Cortex of kidney (tissue), 1 donor: ENCODE results near the gene TXNL4B.

Experiments
- DNase-seq: peaks from one replicate; lab custom pipeline; 2025; lab: John Stamatoyannopoulos, UW

TXNL4B gene

GRCh38 chr16:72093448-72094265 lies at the start of gene TXNL4B, which contains the start of gene DHX38:
Gene TXNL4B (minus strand): TSS chr16:72093620. CDS start chr16:72090749, 2,871 bp downstream.
Gene DHX38 (plus strand): TSS chr16:72093847. CDS start chr16:72096158, 2,311 bp downstream.
- no peak for DNase-seq

GRCh38 chr16:72142476-72142875 lies 49.1 kb upstream of the TXNL4B start:
- DNase-seq = no peak

GRCh38 chr16:72139908-72140307 lies 46.5 kb upstream of the TXNL4B start:
- no peak for DNase-seq

- no peak for DNase-seq
Observed at GRCh38 chr16:72138064-72138572, 44.7 kb upstream of the TXNL4B start.

GRCh38 chr16:72137380-72138063 lies 44.1 kb upstream of the TXNL4B start:
- DNase-seq = no peak

- no peak for DNase-seq
Observed at GRCh38 chr16:72134507-72134906, 41.1 kb upstream of the TXNL4B start.

- DNase-seq = no peak
Observed at GRCh38 chr16:72132726-72133125, 39.3 kb upstream of the TXNL4B start.

GRCh38 chr16:72131036-72131435 lies 37.6 kb upstream of the TXNL4B start:
- DNase-seq = no peak

GRCh38 chr16:72129976-72130656 lies 36.7 kb upstream of the TXNL4B start:
- no peak for DNase-seq

- no peak for DNase-seq
Observed at GRCh38 chr16:72128701-72129100, 35.3 kb upstream of the TXNL4B start.

- DNase-seq = no peak
Observed at GRCh38 chr16:72126429-72126765, 33.0 kb upstream of the TXNL4B start.

- no peak for DNase-seq
Observed at GRCh38 chr16:72125635-72126428, 32.4 kb upstream of the TXNL4B start.

GRCh38 chr16:72124761-72125634 lies 31.6 kb upstream of the TXNL4B start:
- DNase-seq = no peak

GRCh38 chr16:72124148-72124547 lies 30.7 kb upstream of the TXNL4B start:
- DNase-seq = no peak

GRCh38 chr16:72123426-72123825 lies 30.0 kb upstream of the TXNL4B start:
- no peak for DNase-seq

GRCh38 chr16:72122916-72123315 lies 29.5 kb upstream of the TXNL4B start:
- no peak for DNase-seq

GRCh38 chr16:72122308-72122707 lies 28.9 kb upstream of the TXNL4B start:
- no peak for DNase-seq

- DNase-seq = no peak
Observed at GRCh38 chr16:72120026-72120425, 26.6 kb upstream of the TXNL4B start.

GRCh38 chr16:72113616-72113945 lies 20.2 kb upstream of the TXNL4B start:
- DNase-seq = no peak

- no peak for DNase-seq
Observed at GRCh38 chr16:72112906-72113615, 19.6 kb upstream of the TXNL4B start.
